GM23338 (cell line): Measurements from ENCODE around the gene DRD4. TPM values are rescaled to one million over a fixed set of nuclear protein-coding genes. Genes with fewer than 3 reads are reported as not detected.

Experiments
- ATAC-seq: fragments of 200-7000 bp; cut with Tn5 transposase; 3 replicates; pipeline ENCODE4 v1.9.1; 2020
- DNase-seq: peaks from one replicate; pipeline ENCODE4 v3.0.0-alpha.2; 2015; ENCODE audit warnings: low spot score
- H2AFZ ChIP-seq: fragments of 200-600 bp; sonication (generic); 2 replicates; pipeline ENCODE4 v1.8.0; 2016; ENCODE audit warnings: antibody characterized with exemption, mild to moderate bottlenecking, moderate library complexity
- H3F3A ChIP-seq: fragments of 200-600 bp; sonication (generic); replicated peaks from 2 replicates; pipeline ENCODE4 v1.8.0; 2017; ENCODE audit warnings: antibody characterized with exemption, mixed run types, low read depth
- H3K27ac ChIP-seq: fragments of 200-600 bp; sonication (generic); 2 replicates; pipeline ENCODE4 v1.6.1; 2016; ENCODE audit warnings: low read depth
- H3K27me3 ChIP-seq: fragments of 200-600 bp; sonication (generic); 2 replicates; pipeline ENCODE4 v1.8.0; 2016; ENCODE audit warnings: mild to moderate bottlenecking, mixed run types, moderate library complexity; ENCODE audit not compliant: insufficient read depth
- H3K36me3 ChIP-seq: fragments of 200-600 bp; sonication (generic); 2 replicates; pipeline ENCODE4 v1.8.0; 2016; ENCODE audit warnings: mild to moderate bottlenecking; ENCODE audit not compliant: insufficient read depth
- H3K4me1 ChIP-seq: fragments of 200-600 bp; sonication (generic); 2 replicates; pipeline ENCODE4 v1.8.0; 2016; ENCODE audit warnings: mild to moderate bottlenecking, moderate library complexity; ENCODE audit not compliant: insufficient read depth
- H3K4me2 ChIP-seq: fragments of 200-600 bp; sonication (generic); 2 replicates; pipeline ENCODE4 v1.7.1; 2017; ENCODE audit warnings: mixed run types
- H3K4me3 ChIP-seq: fragments of 200-600 bp; sonication (generic); 2 replicates; pipeline ENCODE4 v1.6.1; 2016; ENCODE audit warnings: mixed run types
- H3K79me2 ChIP-seq: fragments of 200-600 bp; sonication (generic); replicated peaks from 2 replicates; pipeline ENCODE4 v1.8.0; 2017; ENCODE audit warnings: mild to moderate bottlenecking; ENCODE audit not compliant: insufficient read depth
- H3K9me2 ChIP-seq: fragments of 200-600 bp; sonication (generic); 2 replicates; pipeline ENCODE4 v1.8.0; 2017; ENCODE audit not compliant: insufficient read depth
- H4K20me1 ChIP-seq: fragments of 200-600 bp; sonication (generic); replicated peaks from 2 replicates; pipeline ENCODE4 v1.8.0; 2017; ENCODE audit warnings: mild to moderate bottlenecking; ENCODE audit not compliant: insufficient read depth
- H3K27ac Mint-ChIP-seq: 2 replicates; pipeline ENCODE4 v1.8.0; 2020; ENCODE audit warnings: inconsistent platforms, mild to moderate bottlenecking, moderate library complexity, mixed read lengths
- H3K27me3 Mint-ChIP-seq: 3 replicates; pipeline ENCODE4 v1.8.0; 2022; ENCODE audit warnings: low read depth, mild to moderate bottlenecking, moderate library complexity, mixed read lengths, inconsistent platforms; ENCODE audit not compliant: insufficient read depth, poor library complexity
- H3K36me3 Mint-ChIP-seq: 3 replicates; pipeline ENCODE4 v1.8.0; 2021; ENCODE audit warnings: low read depth, mild to moderate bottlenecking, inconsistent platforms, moderate library complexity, mixed read lengths
- H3K4me1 Mint-ChIP-seq: 3 replicates; pipeline ENCODE4 v1.8.0; 2020; ENCODE audit warnings: mild to moderate bottlenecking, inconsistent platforms, mixed read lengths
- H3K4me3 Mint-ChIP-seq: 3 replicates; pipeline ENCODE4 v1.8.0; 2021; ENCODE audit warnings: moderate library complexity, mild to moderate bottlenecking, inconsistent platforms, mixed read lengths
- H3K9me3 Mint-ChIP-seq: 3 replicates; pipeline ENCODE4 v1.8.0; 2020; ENCODE audit warnings: moderate library complexity, mild to moderate bottlenecking, inconsistent platforms, mixed read lengths
- CTCF ChIP-seq, 2 experiments: fragments of 200-600 bp in 1 of 2; sonication (generic) in 1 of 2; conservative IDR thresholded peaks; 2 replicates each; pipeline versions ENCODE4 v1.5.1 to v1.6.1; 2016 to 2017; ENCODE audit warnings: antibody characterized with exemption in 2 of 2, low read depth in 2 of 2, mild to moderate bottlenecking in 2 of 2, moderate library complexity in 1 of 2
- EZH2phosphoT487 ChIP-seq: fragments of 200-600 bp; sonication (generic); IDR thresholded peaks from one replicate; pipeline ENCODE4 v1.8.1; 2018; ENCODE audit warnings: antibody characterized with exemption; ENCODE audit not compliant: unreplicated experiment
- NANOG ChIP-seq: IDR thresholded peaks from 2 replicates; pipeline ENCODE4 v1.6.1; 2016; ENCODE audit warnings: antibody characterized with exemption, borderline replicate concordance
- REST ChIP-seq: IDR thresholded peaks from one replicate; pipeline ENCODE4 v1.6.1; 2018; ENCODE audit warnings: antibody characterized with exemption; ENCODE audit not compliant: unreplicated experiment
- ZNF114 ChIP-seq: fragments of 250-450 bp; sonication (Bioruptor Pico); IDR thresholded peaks from 2 replicates; pipeline ENCODE4 v1.5.0; 2020; ENCODE audit warnings: mild to moderate bottlenecking, moderate library complexity
- polyA plus RNA-seq: library from polyadenylated mRNA; unstranded; fragments of >200 nt; fragmentation: Nextera tagmentation; extraction: Ambion mirVana; gene quantifications from 2 replicates; pipeline ENCODE4 v1.2.1, GENCODE V29; 2016
- total RNA-seq: library from RNA; depleted of rRNA; stranded (reverse); fragments of >200 nt; shearing (Covaris generic); gene quantifications from 2 replicates; pipeline ENCODE4 v1.2.3, GENCODE V29; 2014

The DRD4 gene
- total and polyA plus RNA-seq, 2 experiments from 2014 or later = 1.0 to 1.8 TPM

GRCh38 chr11:680476-680875 is 43.4 kb downstream of the DRD4 start:
- no peak overlapping the region for H3K4me3 Mint-ChIP-seq
- Histone ChIP-seq H3K4me3 (no peak overlapping the region), H3K4me1 (peaks cover 15% of the 10 kb centered on the region), H4K20me1 (peaks cover 5% of the 10 kb centered on the region; the same call in 1 of the 2 replicates), H3K27ac (0 out of 2 replicates have a peak overlapping the region, but pooled peaks have one; percentile 59), H3K79me2 (no peaks in the 10 kb centered on the region), H3K9me2 (no peaks in the 10 kb centered on the region), H3K27me3 (no peaks in the 10 kb centered on the region), H3K4me2 (no peak overlapping the region), H3K36me3 (peaks cover 20% of the 10 kb centered on the region; the same call in 1 of the 2 replicates), H2AFZ (no peak overlapping the region), H3F3A (peaks cover 20% of the 10 kb centered on the region; the same call in 1 of the 2 replicates)
- peaks cover 73% of the 10 kb centered on the region for H3K36me3 Mint-ChIP-seq
- ATAC-seq = no peak; the same call in 2 of the 3 replicates
- peak overlapping the region; percentile 65 for H3K27ac Mint-ChIP-seq
- no peaks in the 10 kb centered on the region for H3K27me3 Mint-ChIP-seq
- no peaks in the 10 kb centered on the region for H3K9me3 Mint-ChIP-seq
- TF ChIP-seq NANOG (no peak), EZH2phosphoT487 (no peak)
- H3K4me1 Mint-ChIP-seq = peaks cover 19% of the 10 kb centered on the region
- DNase-seq = no peak

GRCh38 chr11:680970-681369 is 43.9 kb downstream of the DRD4 start:
- Mint-ChIP-seq H3K36me3 (peaks cover 75% of the 10 kb centered on the region), H3K9me3 (no peaks in the 10 kb centered on the region), H3K4me1 (peaks cover 19% of the 10 kb centered on the region), H3K27me3 (no peaks in the 10 kb centered on the region), H3K27ac (peak overlapping the region; percentile 65; the same call in 1 of the 2 replicates), H3K4me3 (no peak overlapping the region)
- TF ChIP-seq ZNF114 (CRISPR knock-in tag) (no peak), CTCF (conservative IDR thresholded peaks at IDR 0.05; ENCODE audit: low read depth in 2 of 2) (0 out of 4 replicates have a peak, but pooled peaks of 1 of the 2 experiments have one; percentile 15)
- peak; percentile 25; the same call in 1 of the 3 replicates for ATAC-seq
- DNase-seq = no peak
- Histone ChIP-seq H3K4me1 (peaks cover 15% of the 10 kb centered on the region), H3K4me3 (no peak overlapping the region), H3K36me3 (peaks cover 20% of the 10 kb centered on the region; the same call in 1 of the 2 replicates), H3F3A (peaks cover 19% of the 10 kb centered on the region; the same call in 1 of the 2 replicates), H3K79me2 (no peaks in the 10 kb centered on the region), H2AFZ (no peak overlapping the region), H4K20me1 (peaks cover 5% of the 10 kb centered on the region; the same call in 1 of the 2 replicates), H3K27ac (0 out of 2 replicates have a peak overlapping the region, but pooled peaks have one; percentile 59), H3K27me3 (no peaks in the 10 kb centered on the region), H3K9me2 (no peaks in the 10 kb centered on the region), H3K4me2 (no peak overlapping the region)

- Mint-ChIP-seq H3K4me1 (peaks cover 21% of the 10 kb centered on the region), H3K4me3 (no peak overlapping the region), H3K9me3 (no peaks in the 10 kb centered on the region), H3K27me3 (peaks cover 1% of the 10 kb centered on the region), H3K27ac (no peak overlapping the region), H3K36me3 (peaks cover 77% of the 10 kb centered on the region)
- Histone ChIP-seq H4K20me1 (0 out of 2 replicates have a peak, but pooled peaks cover 5% of the 10 kb centered on the region), H3K27ac (no peak overlapping the region), H2AFZ (no peak overlapping the region), H3K4me2 (no peak overlapping the region), H3K9me2 (no peaks in the 10 kb centered on the region), H3K36me3 (peaks cover 9% of the 10 kb centered on the region; the same call in 1 of the 2 replicates), H3K4me1 (peaks cover 15% of the 10 kb centered on the region), H3K4me3 (no peak overlapping the region), H3K27me3 (no peaks in the 10 kb centered on the region), H3F3A (peaks cover 22% of the 10 kb centered on the region), H3K79me2 (peaks cover 18% of the 10 kb centered on the region)
- DNase-seq = no peak
- no peak for ATAC-seq
- no peak for TF ChIP-seq REST
Measured at GRCh38 chr11:686451-687243, 49.6 kb downstream of the DRD4 start.
